ENCODE data around the gene UGT8. TPM values are rescaled to one million over a fixed set of nuclear protein-coding genes. Genes with fewer than 3 reads are reported as not detected.
"Not testable (repeated sequence)": the region's sequence is repeated elsewhere in the genome, so short reads cannot be mapped to it uniquely, and the experiment has no call there.

Gene UGT8
- total RNA-seq, 1 donor from 2014 or later: not detected

DNA sequence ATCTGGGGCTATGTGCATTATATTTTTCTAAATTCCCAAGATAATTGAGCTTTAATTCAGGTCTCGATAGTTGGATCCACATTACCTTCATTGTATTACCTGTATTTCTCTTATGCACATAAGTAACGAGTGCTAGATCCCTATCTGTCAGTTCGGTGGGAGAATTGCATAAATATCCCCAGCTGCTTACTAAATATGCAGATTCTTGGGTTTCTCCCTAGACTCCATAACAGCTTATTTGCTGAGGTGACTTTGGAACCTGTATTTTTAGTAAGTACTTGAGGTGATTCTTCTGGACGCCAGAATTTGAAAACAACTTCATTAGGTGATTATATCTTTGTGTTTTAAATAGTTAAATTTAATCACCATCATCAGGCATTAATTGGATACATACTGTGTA, 15.0 kb downstream of the UGT8 start:
- no peak for DNase-seq (ENCODE audit: low spot score)
- H3K9me3 Mint-ChIP-seq (ENCODE audit: low read depth): peaks cover 2% of the 10 kb centered on the region
- no peaks in the 10 kb centered on the region for H3K36me3 Mint-ChIP-seq (ENCODE audit: low read depth)
- no peak for TF ChIP-seq CTCF (IDR thresholded peaks at IDR 0.05)
- H3K27ac Mint-ChIP-seq (ENCODE audit: unreplicated experiment): no peak overlapping the region
- no peak overlapping the region for H3K4me3 Mint-ChIP-seq (ENCODE audit: unreplicated experiment)
- no peaks in the 10 kb centered on the region for H3K4me1 Mint-ChIP-seq (ENCODE audit: low read depth)
- peaks cover 30% of the 10 kb centered on the region for H3K27me3 Mint-ChIP-seq (ENCODE audit: low read depth)

DNA sequence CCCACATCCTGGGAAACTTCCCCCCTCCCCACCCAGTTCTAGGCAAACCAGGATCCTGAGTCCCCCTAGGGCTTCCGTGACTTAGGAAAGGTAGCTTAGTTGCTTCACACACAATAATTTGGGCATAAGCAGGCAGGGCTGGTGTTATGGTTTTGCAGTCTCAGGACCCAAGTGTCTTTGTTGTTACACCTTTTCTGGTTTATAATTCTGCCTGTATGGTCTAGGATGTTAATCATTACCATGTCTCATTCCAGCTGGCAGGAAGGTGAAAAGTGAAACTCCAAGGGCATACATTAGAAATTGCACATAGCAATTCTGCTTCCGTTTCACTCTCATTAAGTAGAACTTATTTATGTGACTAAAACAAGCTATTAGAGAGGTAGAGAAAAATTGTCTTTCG, 16.8 kb downstream of the UGT8 start:
- no peaks in the 10 kb centered on the region for H3K36me3 Mint-ChIP-seq (ENCODE audit: low read depth)
- H3K27ac Mint-ChIP-seq (ENCODE audit: unreplicated experiment): no peak overlapping the region
- H3K4me3 Mint-ChIP-seq (ENCODE audit: unreplicated experiment): no peak overlapping the region
- no peak for DNase-seq (ENCODE audit: low spot score)
- H3K4me1 Mint-ChIP-seq (ENCODE audit: low read depth): no peaks in the 10 kb centered on the region
- no peak for TF ChIP-seq CTCF (IDR thresholded peaks at IDR 0.05)
- H3K9me3 Mint-ChIP-seq (ENCODE audit: low read depth): peaks cover 2% of the 10 kb centered on the region
- peaks cover 26% of the 10 kb centered on the region for H3K27me3 Mint-ChIP-seq (ENCODE audit: low read depth)

DNA sequence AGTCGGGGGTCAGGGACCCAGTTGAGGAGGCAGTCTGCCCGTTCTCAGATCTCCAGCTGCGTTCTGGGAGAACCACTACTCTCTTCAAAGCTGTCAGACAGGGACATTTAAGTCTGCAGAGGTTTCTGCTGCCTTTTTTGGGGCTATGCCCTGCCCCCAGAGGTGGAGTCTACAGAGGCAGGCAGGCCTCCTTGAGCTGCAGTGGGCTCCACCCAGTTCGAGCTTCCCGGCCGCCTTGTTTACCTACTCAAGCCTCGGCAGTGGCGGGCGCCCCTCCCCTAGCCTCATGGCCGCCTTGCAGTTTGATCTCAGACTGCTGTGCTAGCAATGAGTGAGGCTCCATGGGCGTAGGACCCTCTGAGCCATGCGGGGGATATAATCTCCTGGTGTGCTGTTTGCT, 17.4 kb downstream of the UGT8 start:
- H3K27ac Mint-ChIP-seq (ENCODE audit: unreplicated experiment); H3K9me3 Mint-ChIP-seq (ENCODE audit: low read depth); DNase-seq (ENCODE audit: low spot score); H3K4me1 Mint-ChIP-seq (ENCODE audit: low read depth); H3K36me3 Mint-ChIP-seq (ENCODE audit: low read depth); H3K4me3 Mint-ChIP-seq (ENCODE audit: unreplicated experiment): not testable (repeated sequence)
- H3K27me3 Mint-ChIP-seq (ENCODE audit: low read depth): peaks cover 30% of the 10 kb centered on the region

- no peak for DNase-seq (ENCODE audit: low spot score)
- Mint-ChIP-seq H3K9me3 (ENCODE audit: low read depth) (no peaks in the 10 kb centered on the region), H3K36me3 (ENCODE audit: low read depth) (no peaks in the 10 kb centered on the region), H3K4me3 (ENCODE audit: unreplicated experiment) (no peak overlapping the region), H3K27ac (ENCODE audit: unreplicated experiment) (no peak overlapping the region), H3K4me1 (ENCODE audit: low read depth) (no peaks in the 10 kb centered on the region), H3K27me3 (ENCODE audit: low read depth) (peaks cover 17% of the 10 kb centered on the region)
- no peak for TF ChIP-seq CTCF (IDR thresholded peaks at IDR 0.05)
Observed at GRCh38 chr4:114626196-114626595, 27.6 kb downstream of the UGT8 start.

DNA sequence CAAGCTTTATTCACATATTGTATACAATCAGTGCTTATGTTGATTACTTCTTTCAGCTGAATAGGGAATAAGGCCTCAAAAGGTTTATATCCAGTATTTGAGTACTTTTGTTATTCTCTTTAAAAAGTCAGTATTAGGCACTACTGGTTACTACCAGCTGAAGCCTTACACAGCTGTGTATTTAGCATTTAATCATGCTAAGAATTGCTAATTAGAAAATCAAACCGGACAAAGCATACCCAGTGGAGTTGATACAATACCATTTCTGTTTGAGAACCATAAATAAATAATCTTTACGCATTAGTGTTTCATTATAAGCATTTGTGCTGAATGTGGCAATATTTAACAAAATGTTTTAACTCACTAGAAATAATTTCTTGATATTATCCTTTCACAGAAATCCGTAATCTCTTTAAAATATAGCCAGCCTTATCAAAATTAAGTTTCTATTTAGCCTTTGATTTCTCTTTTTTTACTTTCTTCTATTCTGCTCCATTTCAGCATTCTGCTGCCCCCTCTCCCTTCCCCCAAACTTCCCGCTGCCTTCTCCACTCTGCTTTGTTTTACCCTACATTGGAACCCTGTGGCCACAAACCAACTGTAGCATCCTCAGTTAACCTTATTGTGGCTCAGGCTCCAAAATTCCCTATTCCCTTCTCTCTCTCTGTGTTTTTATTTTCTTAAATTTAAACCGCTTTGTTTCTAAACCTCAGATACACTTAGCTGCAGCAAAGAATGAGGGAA, 37.8 kb downstream of the UGT8 start:
- H3K9me3 Mint-ChIP-seq (ENCODE audit: low read depth): no peaks in the 10 kb centered on the region
- no peak overlapping the region for H3K4me3 Mint-ChIP-seq (ENCODE audit: unreplicated experiment)
- no peak for DNase-seq (ENCODE audit: low spot score)
- H3K36me3 Mint-ChIP-seq (ENCODE audit: low read depth): no peaks in the 10 kb centered on the region
- no peak overlapping the region for H3K27ac Mint-ChIP-seq (ENCODE audit: unreplicated experiment)
- no peaks in the 10 kb centered on the region for H3K4me1 Mint-ChIP-seq (ENCODE audit: low read depth)
- peaks cover 22% of the 10 kb centered on the region for H3K27me3 Mint-ChIP-seq (ENCODE audit: low read depth)
- no peak for TF ChIP-seq CTCF (IDR thresholded peaks at IDR 0.05)

- TF ChIP-seq CTCF (IDR thresholded peaks at IDR 0.05): no peak
- Mint-ChIP-seq H3K36me3 (ENCODE audit: low read depth) (no peaks in the 10 kb centered on the region), H3K27ac (ENCODE audit: unreplicated experiment) (no peak overlapping the region), H3K4me1 (ENCODE audit: low read depth) (no peaks in the 10 kb centered on the region), H3K27me3 (ENCODE audit: low read depth) (peaks cover 23% of the 10 kb centered on the region), H3K9me3 (ENCODE audit: low read depth) (no peaks in the 10 kb centered on the region), H3K4me3 (ENCODE audit: unreplicated experiment) (no peak overlapping the region)
- DNase-seq (ENCODE audit: low spot score): no peak
Observed at GRCh38 chr4:114642173-114642780, 43.7 kb downstream of the UGT8 start.

Data from chondrocyte (in vitro differentiated cells).